Hepatocyte (in vitro differentiated cells): Measurements from ENCODE around the gene IPO11.

Experiments
- CTCF ChIP-seq: fragments of 200-600 bp; sonication (generic); IDR thresholded peaks from 2 replicates; pipeline ENCODE4 v1.5.1; 2016; ENCODE audit warnings: antibody characterized with exemption, mild to moderate bottlenecking; ENCODE audit not compliant: poor library complexity
- EZH2 ChIP-seq: fragments of 200-600 bp; sonication (generic); IDR thresholded peaks from 2 replicates; pipeline ENCODE4 v1.6.1; 2016; ENCODE audit warnings: antibody characterized with exemption, mild to moderate bottlenecking, borderline replicate concordance

GRCh38 chr5:62572918-62573514 lies 160.5 kb downstream of the IPO11 start:
- no peak for TF ChIP-seq CTCF
- no peak for TF ChIP-seq EZH2
